Astrocyte (in vitro differentiated cells and primary cell): ENCODE measurements around the gene RGS16.

Experiments used
- EZH2 ChIP-seq: IDR thresholded peaks from 2 replicates; pipeline ENCODE4 v1.6.1; 2012; ENCODE audit warnings: mild to moderate bottlenecking, low read length, inconsistent platforms; ENCODE audit not compliant: insufficient read depth
- TF ChIP-seq, protein P1 (sequence below): IDR thresholded peaks from 2 replicates; pipeline ENCODE4 v1.5.1; 2011; ENCODE audit warnings: low read depth, mild to moderate bottlenecking, inconsistent platforms, low read length, moderate library complexity; ENCODE audit not compliant: insufficient read depth

DNA sequence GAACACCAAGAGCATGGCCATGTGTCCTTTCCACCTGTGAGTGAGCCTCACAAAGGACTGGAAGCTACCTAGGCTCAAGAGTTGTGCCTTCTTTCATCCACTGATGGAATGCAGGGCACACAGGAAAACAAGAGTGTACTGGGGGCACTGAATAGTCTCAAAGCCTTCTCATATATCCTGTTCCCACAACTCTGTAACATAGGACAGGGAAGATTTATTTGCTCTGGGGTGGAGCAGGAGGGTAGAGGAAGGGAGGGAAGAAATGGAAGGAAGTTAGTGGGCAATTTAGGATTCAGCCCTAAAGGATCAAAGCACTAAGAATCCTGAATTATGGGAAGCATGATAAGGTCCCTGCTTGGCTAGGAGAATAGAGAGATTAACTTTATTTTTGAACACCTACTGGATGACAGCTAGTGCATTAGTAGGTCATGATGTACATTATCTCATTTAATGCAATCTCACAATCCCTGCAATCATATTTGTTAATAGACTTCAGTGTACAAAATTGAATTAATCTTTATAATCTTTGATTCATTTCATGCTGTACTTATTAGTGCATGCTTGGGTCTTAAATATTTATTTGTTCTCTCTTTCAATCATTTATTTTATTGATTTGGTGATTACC is 27.0 kb upstream of the RGS16 start:
- TF ChIP-seq, protein P1, sequence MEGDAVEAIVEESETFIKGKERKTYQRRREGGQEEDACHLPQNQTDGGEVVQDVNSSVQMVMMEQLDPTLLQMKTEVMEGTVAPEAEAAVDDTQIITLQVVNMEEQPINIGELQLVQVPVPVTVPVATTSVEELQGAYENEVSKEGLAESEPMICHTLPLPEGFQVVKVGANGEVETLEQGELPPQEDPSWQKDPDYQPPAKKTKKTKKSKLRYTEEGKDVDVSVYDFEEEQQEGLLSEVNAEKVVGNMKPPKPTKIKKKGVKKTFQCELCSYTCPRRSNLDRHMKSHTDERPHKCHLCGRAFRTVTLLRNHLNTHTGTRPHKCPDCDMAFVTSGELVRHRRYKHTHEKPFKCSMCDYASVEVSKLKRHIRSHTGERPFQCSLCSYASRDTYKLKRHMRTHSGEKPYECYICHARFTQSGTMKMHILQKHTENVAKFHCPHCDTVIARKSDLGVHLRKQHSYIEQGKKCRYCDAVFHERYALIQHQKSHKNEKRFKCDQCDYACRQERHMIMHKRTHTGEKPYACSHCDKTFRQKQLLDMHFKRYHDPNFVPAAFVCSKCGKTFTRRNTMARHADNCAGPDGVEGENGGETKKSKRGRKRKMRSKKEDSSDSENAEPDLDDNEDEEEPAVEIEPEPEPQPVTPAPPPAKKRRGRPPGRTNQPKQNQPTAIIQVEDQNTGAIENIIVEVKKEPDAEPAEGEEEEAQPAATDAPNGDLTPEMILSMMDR = no peak
- TF ChIP-seq EZH2 = no peak
